ENCODE data around the gene TAF1D.

DNA sequence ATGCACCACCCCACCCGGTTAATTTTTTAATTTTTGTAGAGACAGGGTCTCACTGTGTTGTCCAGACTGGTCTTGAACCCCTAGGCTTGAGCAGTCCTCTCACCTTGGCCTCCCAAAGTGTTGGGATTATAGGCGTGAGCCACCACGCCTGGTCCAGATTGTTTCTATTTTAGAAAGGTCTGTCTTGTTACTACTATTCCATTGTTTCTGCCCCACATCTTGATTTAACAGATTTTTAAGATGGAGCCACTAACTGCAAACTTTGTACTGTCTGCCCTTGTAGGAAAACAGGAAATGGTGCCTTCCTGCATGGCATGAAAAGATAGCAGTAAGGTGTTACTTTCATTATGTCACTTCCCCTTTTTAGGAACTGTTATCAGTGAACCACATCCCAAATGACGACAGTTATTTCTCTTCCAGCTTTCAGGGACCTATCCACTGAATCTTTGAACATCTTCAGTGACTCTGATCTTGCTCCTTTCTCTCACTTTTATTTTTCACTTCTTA is 23.2 kb downstream of the TAF1D start:
- no peak for TF ChIP-seq TAF1 (IDR thresholded peaks at IDR 0.05; ENCODE audit: low read depth)
- TF ChIP-seq, protein P1, sequence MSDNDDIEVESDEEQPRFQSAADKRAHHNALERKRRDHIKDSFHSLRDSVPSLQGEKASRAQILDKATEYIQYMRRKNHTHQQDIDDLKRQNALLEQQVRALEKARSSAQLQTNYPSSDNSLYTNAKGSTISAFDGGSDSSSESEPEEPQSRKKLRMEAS (IDR thresholded peaks at IDR 0.05) = no peak

Measured in Ishikawa (cell line).